Measurements from ENCODE around the gene WRAP53.

WRAP53 gene

GRCh38 chr17:7684851-7685532 is 3.3 kb upstream of the WRAP53 start:
- no peak for DNase-seq

GRCh38 chr17:7685533-7686221 is 2.6 kb upstream of the WRAP53 start:
- peak; percentile 86 for DNase-seq

- peak; percentile 78 for DNase-seq
Observed at GRCh38 chr17:7686222-7687071, 1.8 kb upstream of the WRAP53 start.

GRCh38 chr17:7687072-7687907 is 987 bp upstream of the WRAP53 start, which contains the start of gene TP53:
Gene TP53 (minus strand): TSS chr17:7687490. CDS start chr17:7676594, 10,896 bp downstream.
- DNase-seq = peak; percentile 81

GRCh38 chr17:7688808-7689316 is 585 bp downstream of the WRAP53 start:
- no peak for DNase-seq

GRCh38 chr17:7695586-7695985 is 7.3 kb downstream of the WRAP53 start:
- no peak for DNase-seq

- no peak for DNase-seq
Observed at GRCh38 chr17:7697828-7698588, 9.7 kb downstream of the WRAP53 start.

- no peak for DNase-seq
Observed at GRCh38 chr17:7700510-7700909, 12.2 kb downstream of the WRAP53 start.

GRCh38 chr17:7701681-7702080 is 13.4 kb downstream of the WRAP53 start:
- no peak for DNase-seq

- DNase-seq = no peak
Observed at GRCh38 chr17:7702776-7703175, 14.5 kb downstream of the WRAP53 start.

GRCh38 chr17:7703584-7704479 is 15.6 kb downstream of the WRAP53 start:
- DNase-seq = no peak

GRCh38 chr17:7704601-7705268 is 16.5 kb downstream of the WRAP53 start, which contains the start of gene EFNB3:
Gene EFNB3 (plus strand): TSS chr17:7705202. CDS start chr17:7705599, 397 bp downstream.
- no peak for DNase-seq

GRCh38 chr17:7705269-7706255 is 17.3 kb downstream of the WRAP53 start:
- DNase-seq = no peak

- no peak for DNase-seq
Observed at GRCh38 chr17:7706631-7707354, 18.5 kb downstream of the WRAP53 start.

- DNase-seq = no peak
Observed at GRCh38 chr17:7707446-7707845, 19.2 kb downstream of the WRAP53 start.

- no peak for DNase-seq
Observed at GRCh38 chr17:7707858-7708750, 19.8 kb downstream of the WRAP53 start.

GRCh38 chr17:7709031-7709430 is 20.8 kb downstream of the WRAP53 start:
- DNase-seq = no peak
